NCI-H2081 treated with DMSO at 0.1 percent for 48 hours (cell line): ENCODE data around the gene BOC.

ENCODE experiments used
- DNase-seq: peaks from one replicate; lab custom pipeline; 2025; lab: John Stamatoyannopoulos, UW

The BOC gene

GRCh38 chr3:113271189-113271588 is 59.8 kb downstream of the BOC start:
- no peak for DNase-seq

- no peak for DNase-seq
These were observed 60.4 kb downstream of the BOC start for GRCh38 chr3:113271594-113272384.

GRCh38 chr3:113272385-113272779 is 61.0 kb downstream of the BOC start:
- no peak for DNase-seq

GRCh38 chr3:113273011-113273410 is 61.7 kb downstream of the BOC start:
- no peak for DNase-seq

- no peak for DNase-seq
These were observed 62.4 kb downstream of the BOC start for GRCh38 chr3:113273604-113274378.

- DNase-seq = no peak
These were observed 63.3 kb downstream of the BOC start for GRCh38 chr3:113274425-113275257.

GRCh38 chr3:113275258-113275556 is 63.9 kb downstream of the BOC start:
- no peak for DNase-seq

GRCh38 chr3:113275583-113275928 is 64.2 kb downstream of the BOC start:
- no peak for DNase-seq

GRCh38 chr3:113275929-113276750 is 64.8 kb downstream of the BOC start:
- no peak for DNase-seq

GRCh38 chr3:113276751-113277080 is 65.4 kb downstream of the BOC start:
- DNase-seq = no peak

- DNase-seq = no peak
These were observed 66.1 kb downstream of the BOC start for GRCh38 chr3:113277414-113277813.

GRCh38 chr3:113277941-113278598 is 66.7 kb downstream of the BOC start:
- no peak for DNase-seq

- DNase-seq = no peak
These were observed 67.2 kb downstream of the BOC start for GRCh38 chr3:113278599-113278955.

GRCh38 chr3:113279686-113280085 is 68.3 kb downstream of the BOC start:
- no peak for DNase-seq

GRCh38 chr3:113283306-113283705 is 71.9 kb downstream of the BOC start:
- no peak for DNase-seq

GRCh38 chr3:113284453-113285050 is 73.2 kb downstream of the BOC start:
- DNase-seq = no peak

- no peak for DNase-seq
These were observed 73.9 kb downstream of the BOC start for GRCh38 chr3:113285226-113285625.

- no peak for DNase-seq
These were observed 74.4 kb downstream of the BOC start for GRCh38 chr3:113285741-113286140.

GRCh38 chr3:113286524-113286923 is 75.2 kb downstream of the BOC start:
- no peak for DNase-seq

- DNase-seq = no peak
These were observed 75.9 kb downstream of the BOC start for GRCh38 chr3:113287111-113287802.
